Measurements from ENCODE around the gene NCOA7. TPM values are rescaled to one million over a fixed set of nuclear protein-coding genes. Genes with fewer than 3 reads are reported as not detected.

The NCOA7 gene
- polyA plus RNA-seq, 6 donors from 2014 or later = 1.6 to 10.9 (median 8.4) TPM

GRCh38 chr6:125866433-125866832 lies 75.7 kb downstream of the NCOA7 start:
- H3K4me3 Mint-ChIP-seq = no peak overlapping the region
- H3K27me3 Mint-ChIP-seq = no peaks in the 10 kb centered on the region
- no peaks in the 10 kb centered on the region for H3K4me1 Mint-ChIP-seq
- H3K9me3 Mint-ChIP-seq = no peaks in the 10 kb centered on the region
- H3K36me3 Mint-ChIP-seq = no peaks in the 10 kb centered on the region
- DNase-seq (no peak), ATAC-seq (ENCODE audit: low read depth in 2 of 2) (no peak)
- no peak overlapping the region for H3K27ac Mint-ChIP-seq

DNA sequence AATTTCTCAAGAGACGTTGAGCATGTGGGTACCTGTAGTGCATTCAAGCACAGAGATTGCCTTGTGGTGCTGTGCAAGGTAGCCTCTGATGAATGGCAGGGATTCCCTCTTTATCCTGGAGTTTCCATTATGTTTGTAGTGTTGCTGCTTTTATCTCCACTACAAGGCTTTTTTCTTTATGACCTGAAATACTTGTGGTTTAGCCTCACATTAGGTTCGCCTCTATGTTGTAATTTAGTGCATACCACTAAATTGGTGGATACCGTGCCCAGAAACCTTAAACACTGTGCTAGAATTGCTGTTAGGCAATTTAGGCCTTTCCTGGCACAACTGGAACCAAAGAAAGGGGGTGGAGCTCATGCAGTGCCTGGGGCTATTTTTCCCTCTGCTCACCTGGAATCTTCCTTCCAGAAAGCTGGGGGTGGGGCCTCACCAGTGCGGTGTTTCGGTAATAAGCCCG lies 76.8 kb downstream of the NCOA7 start:
- Mint-ChIP-seq H3K4me3 (no peak overlapping the region), H3K36me3 (no peaks in the 10 kb centered on the region), H3K27me3 (no peaks in the 10 kb centered on the region), H3K27ac (no peak overlapping the region), H3K4me1 (no peaks in the 10 kb centered on the region), H3K9me3 (no peaks in the 10 kb centered on the region)
- DNase-seq = no peak
- ATAC-seq (ENCODE audit: low read depth in 2 of 2) = no peak

- no peak overlapping the region for H3K27ac Mint-ChIP-seq
- H3K27me3 Mint-ChIP-seq = no peaks in the 10 kb centered on the region
- no peaks in the 10 kb centered on the region for H3K9me3 Mint-ChIP-seq
- no peaks in the 10 kb centered on the region for H3K4me1 Mint-ChIP-seq
- no peak for DNase-seq
- no peaks in the 10 kb centered on the region for H3K36me3 Mint-ChIP-seq
- no peak for ATAC-seq (ENCODE audit: low read depth in 2 of 2)
- H3K4me3 Mint-ChIP-seq = no peak overlapping the region
Observed at GRCh38 chr6:125868252-125868651, 77.5 kb downstream of the NCOA7 start.

DNA sequence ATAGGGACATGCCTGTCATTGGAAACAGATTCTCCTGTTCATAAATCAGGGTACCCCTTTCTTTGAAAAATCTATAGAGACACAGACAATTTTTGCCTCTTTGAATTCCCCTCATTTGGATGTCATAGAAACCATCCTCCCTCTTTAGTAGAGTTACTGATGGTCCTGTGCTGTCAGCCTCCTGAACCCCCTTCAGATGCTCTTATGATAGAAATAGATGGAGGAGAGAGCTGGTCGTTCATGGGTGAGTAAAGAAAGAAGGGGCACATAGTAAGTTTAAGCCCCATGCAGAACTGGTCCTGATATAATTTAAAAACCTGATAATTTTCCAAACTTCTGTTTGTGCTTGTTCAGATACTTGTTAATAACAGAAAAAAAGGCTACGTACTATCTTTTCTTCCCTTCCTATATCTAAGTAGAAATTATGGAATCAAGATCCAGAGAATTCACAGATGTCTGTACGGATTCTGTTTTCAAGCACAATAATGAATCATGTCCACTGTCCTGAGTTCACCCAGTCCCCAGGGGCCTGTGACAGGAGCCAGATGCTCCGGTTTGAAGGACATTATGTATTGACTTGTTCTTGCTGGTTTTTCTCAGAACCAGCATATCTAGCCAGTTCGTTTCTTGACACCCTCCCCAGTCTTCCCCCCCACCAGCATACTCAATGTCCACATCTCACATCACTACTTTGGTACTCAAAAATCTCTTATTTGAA lies 78.1 kb downstream of the NCOA7 start:
- no peak overlapping the region for H3K27ac Mint-ChIP-seq
- H3K4me1 Mint-ChIP-seq = no peaks in the 10 kb centered on the region
- no peak for ATAC-seq (ENCODE audit: low read depth in 2 of 2)
- DNase-seq = no peak
- H3K36me3 Mint-ChIP-seq = no peaks in the 10 kb centered on the region
- H3K9me3 Mint-ChIP-seq = no peaks in the 10 kb centered on the region
- H3K27me3 Mint-ChIP-seq = no peaks in the 10 kb centered on the region
- no peak overlapping the region for H3K4me3 Mint-ChIP-seq

GRCh38 chr6:125869427-125869826 lies 78.7 kb downstream of the NCOA7 start:
- Mint-ChIP-seq H3K27me3 (no peaks in the 10 kb centered on the region), H3K9me3 (no peaks in the 10 kb centered on the region), H3K36me3 (no peaks in the 10 kb centered on the region), H3K4me1 (no peaks in the 10 kb centered on the region), H3K4me3 (no peak overlapping the region), H3K27ac (no peak overlapping the region)
- ATAC-seq (ENCODE audit: low read depth in 2 of 2) = no peak
- DNase-seq = no peak

DNA sequence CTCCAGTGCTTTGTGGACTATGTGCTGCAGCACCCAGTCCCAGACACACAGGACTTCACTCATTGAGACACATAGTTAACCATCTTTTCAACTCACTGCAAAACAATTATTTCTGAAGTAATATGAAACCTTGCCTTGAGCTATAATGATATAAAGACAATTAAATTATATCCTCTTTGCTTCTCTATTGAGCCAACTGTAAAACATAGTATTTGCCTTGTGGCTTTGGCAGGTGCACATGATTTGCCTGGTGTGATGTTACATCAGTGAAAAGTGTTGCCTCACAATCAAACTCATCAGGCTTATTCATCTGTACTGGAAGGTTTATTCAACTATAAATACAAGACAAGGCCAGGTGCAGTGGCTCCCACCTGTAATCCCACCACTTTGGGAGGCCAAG lies 80.6 kb downstream of the NCOA7 start:
- Mint-ChIP-seq H3K36me3 (peaks cover 8% of the 10 kb centered on the region in 2 donors), H3K27me3 (no peaks in the 10 kb centered on the region), H3K27ac (peak overlapping the region in 1 of 6 donors; percentile 47), H3K4me1 (no peaks in the 10 kb centered on the region), H3K4me3 (no peak overlapping the region), H3K9me3 (no peaks in the 10 kb centered on the region)
- ATAC-seq (ENCODE audit: low read depth in 2 of 2) = no peak
- no peak for DNase-seq

GRCh38 chr6:125872259-125872921 lies 81.6 kb downstream of the NCOA7 start:
- Mint-ChIP-seq H3K27me3 (no peaks in the 10 kb centered on the region), H3K4me1 (no peaks in the 10 kb centered on the region), H3K9me3 (no peaks in the 10 kb centered on the region), H3K27ac (no peak overlapping the region), H3K4me3 (no peak overlapping the region), H3K36me3 (peaks cover 8 to 10% of the 10 kb centered on the region in 2 donors)
- ATAC-seq (ENCODE audit: low read depth in 2 of 2) = no peak
- DNase-seq = no peak

DNA sequence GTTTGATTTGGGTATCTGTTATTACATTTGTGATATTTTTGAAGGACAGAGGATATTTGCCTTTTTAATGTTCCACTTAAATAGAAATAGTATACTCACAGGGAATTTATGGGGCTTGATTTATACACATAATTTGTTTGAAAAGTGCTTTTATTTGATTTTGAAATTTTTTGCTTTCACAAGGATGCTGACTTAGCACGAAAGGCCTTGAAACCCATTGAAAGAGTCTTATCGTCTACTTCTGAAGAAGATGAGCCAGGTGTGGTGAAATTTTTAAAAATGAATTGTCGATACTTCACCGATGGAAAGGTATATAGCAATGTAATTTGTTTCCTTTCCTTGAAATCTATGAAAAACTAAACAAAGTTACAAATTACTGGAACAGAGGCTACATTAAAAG lies 91.5 kb downstream of the NCOA7 start:
- Mint-ChIP-seq H3K4me3 (peak overlapping the region in 1 of 8 donors; percentile 22), H3K9me3 (no peaks in the 10 kb centered on the region), H3K27ac (no peak overlapping the region), H3K36me3 (peaks cover 16 to 27% of the 10 kb centered on the region in 2 donors), H3K27me3 (no peaks in the 10 kb centered on the region), H3K4me1 (peaks cover 0 to 2% (median 0%) of the 10 kb centered on the region in 3 donors)
- DNase-seq (no peak), ATAC-seq (ENCODE audit: low read depth in 2 of 2) (no peak)

DNA sequence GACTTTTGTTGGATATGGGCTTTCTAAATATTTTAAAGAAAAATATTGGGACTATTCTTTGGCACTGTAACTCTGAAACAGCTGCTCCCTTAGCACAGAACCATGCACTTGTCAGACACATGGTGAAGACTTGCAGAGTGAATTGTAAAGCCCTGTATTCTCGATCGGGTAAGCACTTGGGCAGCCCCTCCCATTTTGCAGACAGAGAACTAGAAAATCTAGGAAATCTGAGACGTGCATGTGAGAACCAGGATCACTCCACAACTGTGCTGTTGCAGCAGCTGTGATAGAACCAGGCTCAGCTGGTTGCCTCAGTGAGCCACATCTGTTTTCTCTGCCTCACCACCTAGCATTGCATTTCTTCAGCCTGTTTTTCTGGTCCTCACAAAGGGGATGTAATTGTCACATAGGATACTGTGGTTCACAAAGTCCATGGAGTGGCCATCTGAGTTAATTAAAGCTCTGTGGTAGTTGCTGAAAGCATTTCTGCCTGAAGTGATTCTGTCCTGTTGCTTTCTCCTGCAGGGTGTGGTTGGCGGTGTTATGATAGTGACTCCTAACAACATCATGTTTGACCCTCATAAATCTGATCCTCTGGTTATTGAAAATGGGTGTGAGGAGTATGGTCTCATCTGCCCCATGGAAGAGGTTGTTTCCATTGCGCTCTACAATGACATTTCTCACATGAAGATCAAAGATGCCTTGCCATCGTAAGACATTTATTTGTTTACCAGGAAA lies 94.0 kb downstream of the NCOA7 start:
- Mint-ChIP-seq H3K36me3 (peaks cover 16 to 20% of the 10 kb centered on the region in 2 donors), H3K9me3 (no peaks in the 10 kb centered on the region), H3K27ac (peak overlapping the region in 1 of 6 donors; percentile 41)

GRCh38 chr6:125886021-125886420 lies 95.3 kb downstream of the NCOA7 start:
- Mint-ChIP-seq H3K9me3 (no peaks in the 10 kb centered on the region), H3K4me3 (no peak overlapping the region), H3K36me3 (peaks cover 12 to 16% of the 10 kb centered on the region in 2 donors), H3K4me1 (no peaks in the 10 kb centered on the region), H3K27ac (no peak overlapping the region), H3K27me3 (no peaks in the 10 kb centered on the region)
- ATAC-seq (ENCODE audit: low read depth in 2 of 2) = no peak
- no peak for DNase-seq

More for the DNA sequence above, 94.0 kb downstream of the NCOA7 start:
- H3K4me1 Mint-ChIP-seq = no peaks in the 10 kb centered on the region
- no peaks in the 10 kb centered on the region for H3K27me3 Mint-ChIP-seq
- no peak overlapping the region for H3K4me3 Mint-ChIP-seq
- DNase-seq (no peak), ATAC-seq (ENCODE audit: low read depth in 2 of 2) (no peak)

- Mint-ChIP-seq H3K9me3 (no peaks in the 10 kb centered on the region), H3K27me3 (no peaks in the 10 kb centered on the region), H3K36me3 (peaks cover 9 to 15% of the 10 kb centered on the region in 2 donors), H3K27ac (no peak overlapping the region), H3K4me3 (no peak overlapping the region), H3K4me1 (no peaks in the 10 kb centered on the region)
- ATAC-seq (ENCODE audit: low read depth in 2 of 2) = no peak
- DNase-seq = no peak
Observed at GRCh38 chr6:125886914-125887313, 96.2 kb downstream of the NCOA7 start.

DNA sequence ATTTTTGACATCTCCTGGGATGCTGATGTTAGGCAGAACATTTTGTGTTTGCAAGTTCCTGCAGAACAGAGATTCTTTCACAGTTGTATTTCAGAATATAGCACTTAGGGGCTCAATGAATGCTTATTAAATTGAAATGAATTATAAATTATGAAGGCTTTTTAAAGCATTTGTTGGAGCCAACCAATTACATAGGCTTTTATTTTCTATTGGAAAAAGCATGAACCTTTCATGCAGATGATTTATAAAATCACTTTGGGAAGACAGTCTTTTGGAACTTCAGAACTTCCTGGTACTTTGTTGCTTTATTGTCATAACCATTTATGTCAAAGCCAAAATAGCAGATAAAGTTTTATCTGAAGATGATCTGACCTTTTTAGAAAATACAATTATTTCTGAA lies 96.6 kb downstream of the NCOA7 start:
- H3K9me3 Mint-ChIP-seq = no peaks in the 10 kb centered on the region
- no peak overlapping the region for H3K4me3 Mint-ChIP-seq
- H3K27ac Mint-ChIP-seq = no peak overlapping the region
- H3K36me3 Mint-ChIP-seq = peaks cover 9 to 12% of the 10 kb centered on the region in 2 donors
- no peak for DNase-seq
- H3K4me1 Mint-ChIP-seq = no peaks in the 10 kb centered on the region
- ATAC-seq (ENCODE audit: low read depth in 2 of 2) = no peak
- no peaks in the 10 kb centered on the region for H3K27me3 Mint-ChIP-seq

- DNase-seq (no peak), ATAC-seq (ENCODE audit: low read depth in 2 of 2) (no peak)
- Mint-ChIP-seq H3K36me3 (peaks cover 0 to 9% of the 10 kb centered on the region in 2 donors), H3K27ac (peak overlapping the region in 1 of 6 donors; percentile 34), H3K27me3 (no peaks in the 10 kb centered on the region), H3K9me3 (no peaks in the 10 kb centered on the region), H3K4me1 (no peaks in the 10 kb centered on the region), H3K4me3 (no peak overlapping the region)
Observed at GRCh38 chr6:125888989-125889656, 98.4 kb downstream of the NCOA7 start.

All from naive B cell (primary cell).